GM23248 (cell line): ENCODE data around the gene CHCHD3. TPM values are rescaled to one million over a fixed set of nuclear protein-coding genes. Genes with fewer than 3 reads are reported as not detected.

Source experiments
- DNase-seq: peaks from one replicate; pipeline ENCODE4 v3.0.0-alpha.2; 2015
- H2AFZ ChIP-seq: fragments of 200-600 bp; sonication (generic); 2 replicates; pipeline ENCODE4 v1.6.1; 2016; ENCODE audit warnings: antibody characterized with exemption
- H3F3A ChIP-seq: fragments of 200-600 bp; sonication (generic); 2 replicates; pipeline ENCODE4 v1.6.1; 2016; ENCODE audit warnings: mild to moderate bottlenecking, antibody characterized with exemption, mixed run types; ENCODE audit not compliant: insufficient read depth
- H3K27ac ChIP-seq: fragments of 200-600 bp; sonication (generic); 2 replicates; pipeline ENCODE4 v1.5.1; 2016; ENCODE audit warnings: mild to moderate bottlenecking
- H3K27me3 ChIP-seq: fragments of 200-600 bp; sonication (generic); replicated peaks from 2 replicates; pipeline ENCODE4 v1.6.1; 2016; ENCODE audit warnings: mild to moderate bottlenecking; ENCODE audit not compliant: insufficient read depth
- H3K36me3 ChIP-seq: fragments of 200-600 bp; sonication (generic); 2 replicates; pipeline ENCODE4 v1.6.1; 2016; ENCODE audit warnings: low read depth, mild to moderate bottlenecking
- H3K4me1 ChIP-seq: fragments of 200-600 bp; sonication (generic); 2 replicates; pipeline ENCODE4 v1.6.1; 2016; ENCODE audit warnings: mild to moderate bottlenecking; ENCODE audit not compliant: insufficient read depth
- H3K4me2 ChIP-seq: fragments of 200-600 bp; sonication (generic); one replicate; pipeline ENCODE4 v1.6.1; 2016; ENCODE audit warnings: mild to moderate bottlenecking; ENCODE audit not compliant: unreplicated experiment
- H3K4me3 ChIP-seq: fragments of 200-600 bp; sonication (generic); 2 replicates; pipeline ENCODE4 v1.5.1; 2016; ENCODE audit warnings: mild to moderate bottlenecking
- H3K79me2 ChIP-seq: fragments of 200-600 bp; sonication (generic); 2 replicates; pipeline ENCODE4 v1.6.1; 2016; ENCODE audit warnings: mild to moderate bottlenecking; ENCODE audit not compliant: insufficient read depth
- H3K9ac ChIP-seq: fragments of 200-600 bp; sonication (generic); 2 replicates; pipeline ENCODE4 v1.6.1; 2016; ENCODE audit warnings: mild to moderate bottlenecking
- H3K9me2 ChIP-seq: fragments of 200-600 bp; sonication (generic); 2 replicates; pipeline ENCODE4 v1.6.1; 2016; ENCODE audit warnings: mixed run types, mild to moderate bottlenecking, moderate library complexity; ENCODE audit not compliant: insufficient read depth
- H3K9me3 ChIP-seq: fragments of 200-600 bp; sonication (generic); one replicate; pipeline ENCODE4 v1.6.1; 2017; ENCODE audit warnings: low read depth
- H4K20me1 ChIP-seq: fragments of 200-600 bp; sonication (generic); 2 replicates; pipeline ENCODE4 v1.6.0; 2016; ENCODE audit not compliant: insufficient read depth
- EZH2 ChIP-seq: fragments of 200-600 bp; sonication (generic); IDR thresholded peaks from 2 replicates; pipeline ENCODE4 v1.6.1; 2018; ENCODE audit warnings: antibody characterized with exemption, mild to moderate bottlenecking; ENCODE audit not compliant: insufficient read depth, poor library complexity, severe bottlenecking
- EZH2phosphoT487 ChIP-seq: fragments of 200-600 bp; sonication (generic); IDR thresholded peaks from 2 replicates; pipeline ENCODE4 v1.6.1; 2018; ENCODE audit warnings: antibody characterized with exemption, moderate library complexity, mild to moderate bottlenecking, low read depth; ENCODE audit not compliant: insufficient read depth
- WGBS, 2 experiments: methylation state at CpG; one replicate each; pipeline ENCODE4 v1.1.6; 2015 to 2017; ENCODE audit warnings: low lambda C conversion rate in 2 of 2, low coverage in 1 of 2; ENCODE audit errors: missing lambda C conversion rate in 2 of 2; 5-methylcytosine and 5-hydroxymethylcytosine counted together
- in situ Hi-C: fragments of 300-500 bp; cut with MboI; formaldehyde crosslinking; loops from 2 replicates; pipeline ENCODE4 v1.15.0; 2020
- polyA plus RNA-seq: library from polyadenylated mRNA; unstranded; fragments of >200 nt; fragmentation: Nextera tagmentation; extraction: Ambion mirVana; gene quantifications from 2 replicates; pipeline ENCODE4 v1.2.1, GENCODE V29; 2016
- small RNA-seq: library from RNA; depleted of rRNA; stranded (forward); fragments of <200 nt; gene quantifications from one replicate; pipeline ENCODE3, GENCODE V24; 2014; ENCODE audit warnings: low read depth, low replicate concordance
- total RNA-seq: library from RNA; depleted of rRNA; stranded (reverse); fragments of >200 nt; shearing (Covaris generic); gene quantifications from 2 replicates; pipeline ENCODE4 v1.2.3, GENCODE V29; 2014; rRNA removed

CHCHD3 gene
- total and polyA plus RNA-seq, 2 experiments from 2014 or later: 43.7 to 66.1 TPM

DNA sequence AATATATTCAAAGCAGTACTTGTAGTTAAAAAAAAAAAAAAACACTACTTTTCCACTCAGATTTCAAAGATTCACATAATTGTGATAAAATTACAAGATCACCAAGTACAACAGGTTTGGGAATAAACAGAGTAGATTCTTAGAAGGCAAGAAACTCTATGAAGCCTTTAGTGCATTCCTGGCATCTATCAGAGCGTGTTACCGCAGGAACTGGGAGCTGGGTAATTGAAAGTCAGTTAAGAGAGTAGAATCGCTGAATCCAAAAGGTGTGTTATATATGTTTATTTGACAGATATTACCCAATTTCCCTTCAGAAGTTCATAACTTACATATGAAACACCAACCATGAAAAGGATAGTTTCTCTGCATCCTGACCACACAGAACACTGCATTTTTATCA is 346.4 kb downstream of the CHCHD3 start:
- no peaks in the 10 kb centered on the region for H3K9me2 ChIP-seq
- H3K27me3 ChIP-seq: 0 out of 2 replicates have a peak, but pooled peaks cover 5% of the 10 kb centered on the region
- H2AFZ ChIP-seq: no peak overlapping the region
- H3K4me1 ChIP-seq: peaks cover 24% of the 10 kb centered on the region
- no peaks in the 10 kb centered on the region for H3K79me2 ChIP-seq
- DNase-seq: no peak
- peaks cover 22% of the 10 kb centered on the region for H3F3A ChIP-seq
- no peak overlapping the region for H3K4me3 ChIP-seq
- in situ Hi-C loops: no loop called here
- no peaks in the 10 kb centered on the region for H3K9me3 ChIP-seq
- no peak overlapping the region for H3K27ac ChIP-seq
- H3K9ac ChIP-seq: no peak overlapping the region
- 93 to 95% methylated on average over 3 of the region's 3 CpGs for WGBS, 2 experiments
- H4K20me1 ChIP-seq: no peaks in the 10 kb centered on the region
- H3K4me2 ChIP-seq: no peak overlapping the region
- no peak for TF ChIP-seq EZH2
- no peak for TF ChIP-seq EZH2phosphoT487
- no peaks in the 10 kb centered on the region for H3K36me3 ChIP-seq

Small RNAs within 50 kb of the gene (small RNA-seq; reads per million reads assigned to genes)
- 0.25 reads per million for gene RF00218
- not detected for gene RNU6-92P

Other genes starting within 250 kb of the CHCHD3 start
- 44.5 and 51.7 TPM in 2 replicates for gene EXOC4, start 171.0 kb upstream of the CHCHD3 start, total RNA-seq
- gene EXOC4, start 171.0 kb upstream of the CHCHD3 start, polyA plus RNA-seq: 23.4 and 23.9 TPM in 2 replicates